Endothelial cell of umbilical vein (primary cell): ENCODE measurements around the gene CAP2. TPM values are rescaled to one million over a fixed set of nuclear protein-coding genes. Genes with fewer than 3 reads are reported as not detected.

Source experiments
- BruUV-seq: library from RNA; stranded (reverse); fragments of 400-500 nt; replicated peaks from 2 replicates; lab custom pipeline; 2021; lab: Mats Ljungman, UMichigan
- CTCF ChIA-PET: fragments of 300-600, 350-600 bp; sonication (Branson Sonifier 250); formaldehyde crosslinking; loops from one replicate; lab custom pipeline; 2021; ENCODE audit warnings: antibody characterized with exemption, inconsistent platforms; lab: Charles Lee
- POLR2A ChIA-PET: fragments of 300-600, 350-600 bp; sonication (Branson Sonifier 250); formaldehyde crosslinking; loops from one replicate; lab custom pipeline; 2021; ENCODE audit warnings: antibody characterized with exemption, inconsistent platforms; lab: Charles Lee
- DNase-seq: peaks from one replicate; pipeline ENCODE4 v3.0.0-alpha.2; 2011; ENCODE audit warnings: low read depth, low spot score
- FAIRE-seq: peaks from 2 replicates; lab custom pipeline; 2011; peaks lifted over from hg19 to GRCh38; lab: Jason Lieb, UNC
- H2AFZ ChIP-seq: 2 replicates; pipeline ENCODE4 v1.6.0; 2012; ENCODE audit warnings: low read depth, low read length, control low read depth, inconsistent platforms
- H3K27ac ChIP-seq: 2 replicates; pipeline ENCODE4 v1.5.1; 2011; ENCODE audit warnings: low read depth, mild to moderate bottlenecking, control low read depth, low read length, moderate library complexity; ENCODE audit not compliant: insufficient read depth
- H3K27me3 ChIP-seq, 2 experiments: 2 replicates each; pipeline versions ENCODE4 v1.6.0 to v1.6.1; 2011; ENCODE audit warnings: low read length in 2 of 2, mixed read lengths in 1 of 2; ENCODE audit not compliant: control insufficient read depth in 2 of 2, insufficient read depth in 2 of 2
- H3K36me3 ChIP-seq, 2 experiments: 2 replicates in 1 of 2; 3 replicates in 1 of 2; pipeline ENCODE4 v1.5.1; 2011; ENCODE audit warnings: low read length in 2 of 2, mild to moderate bottlenecking in 1 of 2, moderate library complexity in 1 of 2; ENCODE audit not compliant: control insufficient read depth in 2 of 2, insufficient read depth in 2 of 2; ENCODE audit errors: extremely low read depth in 1 of 2
- H3K4me1 ChIP-seq: 3 replicates; pipeline ENCODE4 v1.5.1; 2011; ENCODE audit warnings: mild to moderate bottlenecking, low read length; ENCODE audit not compliant: control insufficient read depth, insufficient read depth; ENCODE audit errors: extremely low read depth
- H3K4me2 ChIP-seq: 2 replicates; pipeline ENCODE4 v1.6.1; 2011; ENCODE audit warnings: low read length, control low read depth, mixed read lengths; ENCODE audit not compliant: insufficient read depth
- H3K4me3 ChIP-seq, 3 experiments: fragments of 200-600 bp in 1 of 3; sonication (generic), shearing (Covaris generic) in 1 of 3; replicated peaks in 1 of 3; 2 replicates each; pipeline ENCODE4 v1.5.1; 2011 to 2016; ENCODE audit warnings: control low read depth in 3 of 3, low read length in 3 of 3, mild to moderate bottlenecking in 2 of 3, inconsistent platforms in 1 of 3, low read depth in 1 of 3, moderate library complexity in 1 of 3; ENCODE audit not compliant: insufficient read depth in 1 of 3
- H3K79me2 ChIP-seq: 2 replicates; pipeline ENCODE4 v1.6.0; 2012; ENCODE audit warnings: low read length, inconsistent platforms; ENCODE audit not compliant: control insufficient read depth, insufficient read depth
- H3K9ac ChIP-seq: replicated peaks from 2 replicates; pipeline ENCODE3; 2011; ENCODE audit warnings: low read length, control low read depth; ENCODE audit not compliant: insufficient read depth; ENCODE audit errors: extremely low read depth
- H3K9me1 ChIP-seq: replicated peaks from 3 replicates; pipeline ENCODE4 v1.6.0; 2011; ENCODE audit warnings: mild to moderate bottlenecking, low read length; ENCODE audit not compliant: control insufficient read depth, insufficient read depth; ENCODE audit errors: extremely low read depth
- H3K9me3 ChIP-seq: replicated peaks from 2 replicates; pipeline ENCODE4 v1.5.1; 2012; ENCODE audit warnings: low read length, inconsistent platforms; ENCODE audit not compliant: control insufficient read depth, insufficient read depth
- H4K20me1 ChIP-seq: replicated peaks from 2 replicates; pipeline ENCODE3; 2011; ENCODE audit warnings: mild to moderate bottlenecking, low read length; ENCODE audit not compliant: control insufficient read depth, insufficient read depth; ENCODE audit errors: extremely low read depth
- EZH2 ChIP-seq: IDR thresholded peaks from 2 replicates; pipeline ENCODE4 v1.6.1; 2012; ENCODE audit warnings: borderline replicate concordance, low read depth, mild to moderate bottlenecking, moderate library complexity, low read length, inconsistent platforms; ENCODE audit not compliant: severe bottlenecking
- JUN ChIP-seq: IDR thresholded peaks from 2 replicates; pipeline ENCODE4 v1.6.1; 2011; ENCODE audit warnings: borderline replicate concordance, low read depth; ENCODE audit not compliant: insufficient read length, insufficient read depth
- MYC ChIP-seq: IDR thresholded peaks from one replicate; pipeline ENCODE4 v1.6.1; 2011; ENCODE audit warnings: mild to moderate bottlenecking, low read depth, low read length
- POLR2AphosphoS5 ChIP-seq: IDR thresholded peaks from 2 replicates; pipeline ENCODE4 v1.6.1; 2012; ENCODE audit warnings: low read depth, mild to moderate bottlenecking, control low read depth, low read length, moderate library complexity; ENCODE audit not compliant: insufficient read depth
- dilution Hi-C: fragments of 300-500 bp; cut with MboI; formaldehyde crosslinking; loops from one replicate; pipeline ENCODE4 v1.15.0; 2019; ENCODE audit warnings: low sequenced_read_pairs; ENCODE audit not compliant: extremely low pct_ligation_motif_present
- intact Hi-C: fragments of 100-400 bp; cut with micrococcal nuclease; formaldehyde crosslinking; loops from one replicate; pipeline ENCODE4 v1.10.0; 2022
- polyA plus RNA-seq, 4 experiments: library from polyadenylated mRNA; depleted of rRNA in 3 of 4; stranded (reverse) in 3 of 4; unstranded in 1 of 4; fragments of >200 nt; gene quantifications; 2 replicates each; pipeline versions ENCODE4 v1.2.1 to v1.2.3, GENCODE V29; 2011 to 2012; ENCODE audit warnings: missing spikeins in 1 of 4
- total RNA-seq: library from RNA; stranded (reverse); gene quantifications from 2 replicates; pipeline ENCODE4 v1.2.3, GENCODE V29; 2021
- TF ChIP-seq, protein P1 (sequence below), 2 donors: IDR thresholded peaks; 1 replicate in 1 of 2; 2 replicates in 1 of 2; pipeline ENCODE4 v1.5.1; 2011; ENCODE audit warnings: low read length in 2 of 2, mild to moderate bottlenecking in 2 of 2, moderate library complexity in 2 of 2, control low read depth in 1 of 2, inconsistent platforms in 1 of 2, low read depth in 1 of 2; ENCODE audit not compliant: insufficient read depth in 1 of 2; ENCODE audit errors: extremely low read depth in 1 of 2

CAP2 gene
- total and polyA plus RNA-seq, 2 donors (not counting 3 experiments of a cell fraction or from before 2014, with no cell fraction given): 12.2 to 21.3 TPM

GRCh38 chr6:17381424-17382147 lies 11.8 kb upstream of the CAP2 start:
- H4K20me1 ChIP-seq: no peaks in the 10 kb centered on the region
- H3K9me3 ChIP-seq: no peaks in the 10 kb centered on the region
- H3K27me3 ChIP-seq: no peaks in the 10 kb centered on the region
- no peaks in the 10 kb centered on the region for H3K36me3 ChIP-seq
- no peak overlapping the region for H3K4me2 ChIP-seq
- no TSS peak for BruUV-seq
- FAIRE-seq (no peak), DNase-seq (no peak)
- H3K27ac ChIP-seq: no peak overlapping the region
- H3K4me3 ChIP-seq: no peak overlapping the region
- ChIA-PET CTCF (interaction anchor here (0.6 kb wide), 1 partner anchor 117 kb away, joined by 3 read pairs; no protein-coding TSS in a partner anchor), POLR2A (no interaction called here)
- H3K4me1 ChIP-seq: no peaks in the 10 kb centered on the region
- H2AFZ ChIP-seq: no peak overlapping the region
- intact Hi-C loops (no loop called here), dilution Hi-C loops (no loop called here)
- TF ChIP-seq JUN: no peak
- no peak for TF ChIP-seq EZH2
- TF ChIP-seq MYC: no peak
- no peak for TF ChIP-seq POLR2AphosphoS5
- TF ChIP-seq, protein P1, sequence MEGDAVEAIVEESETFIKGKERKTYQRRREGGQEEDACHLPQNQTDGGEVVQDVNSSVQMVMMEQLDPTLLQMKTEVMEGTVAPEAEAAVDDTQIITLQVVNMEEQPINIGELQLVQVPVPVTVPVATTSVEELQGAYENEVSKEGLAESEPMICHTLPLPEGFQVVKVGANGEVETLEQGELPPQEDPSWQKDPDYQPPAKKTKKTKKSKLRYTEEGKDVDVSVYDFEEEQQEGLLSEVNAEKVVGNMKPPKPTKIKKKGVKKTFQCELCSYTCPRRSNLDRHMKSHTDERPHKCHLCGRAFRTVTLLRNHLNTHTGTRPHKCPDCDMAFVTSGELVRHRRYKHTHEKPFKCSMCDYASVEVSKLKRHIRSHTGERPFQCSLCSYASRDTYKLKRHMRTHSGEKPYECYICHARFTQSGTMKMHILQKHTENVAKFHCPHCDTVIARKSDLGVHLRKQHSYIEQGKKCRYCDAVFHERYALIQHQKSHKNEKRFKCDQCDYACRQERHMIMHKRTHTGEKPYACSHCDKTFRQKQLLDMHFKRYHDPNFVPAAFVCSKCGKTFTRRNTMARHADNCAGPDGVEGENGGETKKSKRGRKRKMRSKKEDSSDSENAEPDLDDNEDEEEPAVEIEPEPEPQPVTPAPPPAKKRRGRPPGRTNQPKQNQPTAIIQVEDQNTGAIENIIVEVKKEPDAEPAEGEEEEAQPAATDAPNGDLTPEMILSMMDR (IDR thresholded peaks at IDR 0.05; ENCODE audit: extremely low read depth in 1 of 2, insufficient read depth in 1 of 2, low read depth in 1 of 2, low read length in 2 of 2): no peak
- H3K9ac ChIP-seq: no peak overlapping the region
- no peaks in the 10 kb centered on the region for H3K79me2 ChIP-seq
- no peaks in the 10 kb centered on the region for H3K9me1 ChIP-seq
